ENCODE results near the gene DENND1A.

- TF ChIP-seq CTCF (IDR thresholded peaks at IDR 0.05) (no peak), POLR2A (IDR thresholded peaks at IDR 0.05) (no peak)
Observed at GRCh38 chr9:123756484-123757106, 173.3 kb downstream of the DENND1A start.

All from heart left ventricle (tissue), 13 donors.